K562 (cell line): ENCODE data around the gene SLC17A9.

Experiments used
- FUS ChIP-seq: fragments of 200-400 bp; formaldehyde crosslinking; optimal IDR thresholded peaks from 2 replicates; pipeline ENCODE3; 2017; ENCODE audit warnings: low read depth, low read length
- ZNF561 ChIP-seq: fragments of 450-650 bp; formaldehyde crosslinking; conservative IDR thresholded peaks from 2 replicates; pipeline ENCODE4 v1.4.0; 2020; ENCODE audit warnings: mild to moderate bottlenecking, moderate library complexity
- TF ChIP-seq, protein P1 (sequence below): sonication (generic); formaldehyde crosslinking; IDR thresholded peaks from 2 replicates; pipeline ENCODE4 v1.8.0; 2022; ENCODE audit warnings: mild to moderate bottlenecking, missing genetic modification reagents

- TF ChIP-seq, protein P1, sequence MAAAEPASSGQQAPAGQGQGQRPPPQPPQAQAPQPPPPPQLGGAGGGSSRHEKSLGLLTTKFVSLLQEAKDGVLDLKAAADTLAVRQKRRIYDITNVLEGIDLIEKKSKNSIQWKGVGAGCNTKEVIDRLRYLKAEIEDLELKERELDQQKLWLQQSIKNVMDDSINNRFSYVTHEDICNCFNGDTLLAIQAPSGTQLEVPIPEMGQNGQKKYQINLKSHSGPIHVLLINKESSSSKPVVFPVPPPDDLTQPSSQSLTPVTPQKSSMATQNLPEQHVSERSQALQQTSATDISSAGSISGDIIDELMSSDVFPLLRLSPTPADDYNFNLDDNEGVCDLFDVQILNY: no peak
- TF ChIP-seq FUS (no peak), ZNF561 (CRISPR knock-in tag) (no peak)
These were observed 35.6 kb upstream of the SLC17A9 start for GRCh38 chr20:62916703-62917476.
